ENCODE results near the gene BMP2. TPM values are rescaled to one million over a fixed set of nuclear protein-coding genes. Genes with fewer than 3 reads are reported as not detected.

Gene BMP2
- total and polyA plus RNA-seq, 2 of the 4 experiments (the other 2 are of a cell fraction) = 0.18 to 0.21 TPM

DNA sequence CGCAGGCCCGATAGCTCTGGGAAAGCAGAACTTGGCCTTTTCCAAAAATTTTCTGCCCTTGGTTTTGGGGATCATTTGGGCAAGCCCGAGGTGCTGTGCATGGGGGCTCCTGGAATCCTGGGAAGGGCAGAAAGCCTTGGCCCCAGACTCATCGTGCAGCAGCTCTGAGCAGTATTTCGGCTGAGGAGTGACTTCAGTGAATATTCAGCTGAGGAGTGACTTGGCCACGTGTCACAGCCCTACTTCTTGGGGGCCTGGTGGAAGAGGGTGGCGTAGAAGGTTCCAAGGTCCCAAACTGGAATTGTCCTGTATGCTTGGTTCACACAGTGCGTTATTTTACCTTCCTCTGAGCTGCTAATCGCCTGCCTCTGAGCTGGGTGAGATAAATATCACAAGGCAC is 1.1 kb upstream of the BMP2 start:
- WGBS, 2 experiments (ENCODE audit: extremely low coverage in 2 of 2, insufficient read length in 1 of 2) = 56% methylated on average over 1 of the region's 9 CpGs; no CpG with 5 or more reads in 1 of the 2 experiments
- Histone ChIP-seq H3K18ac (ENCODE audit: low read depth, low read length) (no peak overlapping the region), H4K8ac (ENCODE audit: low read depth in 2 of 2, low read length in 2 of 2) (no peak overlapping the region), H4K5ac (ENCODE audit: low read depth, low read length) (no peak overlapping the region), H3K27me3 (ENCODE audit: control insufficient read depth, insufficient read depth, low read length) (peaks cover 19% of the 10 kb centered on the region), H2BK5ac (ENCODE audit: low read depth, low read length, poor library complexity, severe bottlenecking) (no peak overlapping the region), H3K79me1 (ENCODE audit: low read depth in 1 of 2, low read length in 2 of 2) (peaks cover 0 to 6% of the 10 kb centered on the region in 2 experiments; a peak in 1 of 4 replicates), H2BK20ac (ENCODE audit: low read depth, low read length) (no peak overlapping the region), H2AK5ac (ENCODE audit: low read depth, low read length) (no peak overlapping the region), H3K36me3 (ENCODE audit: control insufficient read depth, insufficient read depth, low read length) (no peaks in the 10 kb centered on the region; the same call in 1 of the 2 replicates), H3K9me3 (ENCODE audit: control insufficient read depth, insufficient read depth, low read length) (no peaks in the 10 kb centered on the region), H3K14ac (replicated peaks; ENCODE audit: low read depth, low read length) (no peak overlapping the region), H3K27ac (ENCODE audit: insufficient read depth, low read length) (no peak overlapping the region), H2BK15ac (ENCODE audit: low read depth, low read length) (no peak overlapping the region), H2AFZ (replicated peaks; ENCODE audit: low read length, poor library complexity) (peak overlapping the region; percentile 8), H2BK120ac (ENCODE audit: low read depth, low read length) (no peak overlapping the region), H3K9ac (ENCODE audit: low read depth, low read length) (no peak overlapping the region), H2AK9ac (replicated peaks; ENCODE audit: low read depth, low read length, poor library complexity) (no peak overlapping the region), H4K91ac (ENCODE audit: insufficient read depth, low read depth, low read length) (no peak overlapping the region), H3K4me3 (ENCODE audit: insufficient read depth, low read depth, low read length) (no peak overlapping the region), H3K4me1 (ENCODE audit: control insufficient read depth, insufficient read depth, low read length) (no peaks in the 10 kb centered on the region), H3K56ac (ENCODE audit: extremely low read depth, insufficient read depth, low read length) (no peak overlapping the region), H4K20me1 (ENCODE audit: insufficient read depth, low read length) (peaks cover 10% of the 10 kb centered on the region; the same call in 1 of the 2 replicates), H3K4me2 (ENCODE audit: low read depth, low read length) (no peak overlapping the region), H3K4ac (ENCODE audit: low read depth, low read length) (no peak overlapping the region), H3K9me1 (ENCODE audit: insufficient read depth, low read length) (no peaks in the 10 kb centered on the region), H3K23ac (ENCODE audit: low read depth, low read length) (no peak overlapping the region)
- in situ Hi-C loops (cut with MboI; ENCODE audit: low sequenced_read_pairs) = no loop called here
- ChIA-PET CTCF (interaction anchor here (0.7 to 1.0 kb wide), 5 partner anchors 8 to 626 kb away, joined by 3 to 6 read pairs (median 3); no protein-coding TSS in a partner anchor), POLR2A (ENCODE audit: unreplicated experiment) (interaction anchor here (1.0 kb wide), 1 partner anchor 10 kb away, joined by 4 read pairs; no protein-coding TSS in a partner anchor)
- intact Hi-C loops (cut with micrococcal nuclease) = loop anchor here (5.0 kb wide), 2 partner anchors 1161 to 1956 kb away; no protein-coding TSS in a partner anchor
- DNase-seq (no peak), ATAC-seq (ENCODE audit: low read depth) (no peak)
- TF ChIP-seq CEBPB (IDR thresholded peaks at IDR 0.05; ENCODE audit: low read depth, low read length) (no peak), FOS (IDR thresholded peaks at IDR 0.05; ENCODE audit: low read depth, low read length) (no peak), MAZ (IDR thresholded peaks at IDR 0.05; ENCODE audit: borderline replicate concordance, low read depth, low read length) (no peak), MXI1 (IDR thresholded peaks at IDR 0.05; ENCODE audit: borderline replicate concordance, low read depth, low read length) (no peak), SMC3 (IDR thresholded peaks at IDR 0.05; ENCODE audit: low read depth, low read length) (no peak), BHLHE40 (IDR thresholded peaks at IDR 0.05; ENCODE audit: low read depth, low read length) (no peak), POLR2A (IDR thresholded peaks at IDR 0.05; ENCODE audit: low read depth, low read length) (no peak), RAD21 (IDR thresholded peaks at IDR 0.05; ENCODE audit: low read length) (no peak)
- dilution Hi-C loops (cut with HindIII; ENCODE audit: low sequenced_read_pairs, unreplicated experiment) = no loop called here
- BruUV-seq (replicated peaks) = no TSS peak

Measured in IMR-90 (cell line).